ENCODE data around the gene SHISA7.

SHISA7 gene

GRCh38 chr19:55471266-55471665, 28.2 kb upstream of the SHISA7 start:
- ATAC-seq, result no peak
- TF ChIP-seq ISL1 (CRISPR knock-in tag; IDR thresholded peaks at IDR 0.05) (no peak), ARNTL (CRISPR knock-in tag; IDR thresholded peaks at IDR 0.05; ENCODE audit: borderline replicate concordance, low read depth) (no peak), CSDC2 (CRISPR knock-in tag; IDR thresholded peaks at IDR 0.05) (no peak), ZNF70 (CRISPR knock-in tag; IDR thresholded peaks at IDR 0.05) (no peak), ESRRG (CRISPR knock-in tag; IDR thresholded peaks at IDR 0.05) (no peak), GLIS3 (CRISPR knock-in tag; IDR thresholded peaks at IDR 0.05) (no peak), CREB5 (CRISPR knock-in tag; IDR thresholded peaks at IDR 0.05; ENCODE audit: low read depth) (no peak), ZFP30 (CRISPR knock-in tag; IDR thresholded peaks at IDR 0.05) (no peak), PPARA (CRISPR knock-in tag; IDR thresholded peaks at IDR 0.05; ENCODE audit: borderline replicate concordance) (no peak), ZNF8 (CRISPR knock-in tag; IDR thresholded peaks at IDR 0.05) (no peak), SNAI2 (CRISPR knock-in tag; IDR thresholded peaks at IDR 0.05) (no peak), RARB (CRISPR knock-in tag; IDR thresholded peaks at IDR 0.05) (no peak), OSR1 (CRISPR knock-in tag; IDR thresholded peaks at IDR 0.05) (no peak), TCF4 (CRISPR knock-in tag; IDR thresholded peaks at IDR 0.05; ENCODE audit: borderline replicate concordance) (no peak), ZNF565 (CRISPR knock-in tag; conservative IDR thresholded peaks at IDR 0.05; ENCODE audit: low read depth) (no peak), BACH2 (CRISPR knock-in tag; IDR thresholded peaks at IDR 0.05; ENCODE audit: borderline replicate concordance) (no peak)
- TF ChIP-seq, protein P1, sequence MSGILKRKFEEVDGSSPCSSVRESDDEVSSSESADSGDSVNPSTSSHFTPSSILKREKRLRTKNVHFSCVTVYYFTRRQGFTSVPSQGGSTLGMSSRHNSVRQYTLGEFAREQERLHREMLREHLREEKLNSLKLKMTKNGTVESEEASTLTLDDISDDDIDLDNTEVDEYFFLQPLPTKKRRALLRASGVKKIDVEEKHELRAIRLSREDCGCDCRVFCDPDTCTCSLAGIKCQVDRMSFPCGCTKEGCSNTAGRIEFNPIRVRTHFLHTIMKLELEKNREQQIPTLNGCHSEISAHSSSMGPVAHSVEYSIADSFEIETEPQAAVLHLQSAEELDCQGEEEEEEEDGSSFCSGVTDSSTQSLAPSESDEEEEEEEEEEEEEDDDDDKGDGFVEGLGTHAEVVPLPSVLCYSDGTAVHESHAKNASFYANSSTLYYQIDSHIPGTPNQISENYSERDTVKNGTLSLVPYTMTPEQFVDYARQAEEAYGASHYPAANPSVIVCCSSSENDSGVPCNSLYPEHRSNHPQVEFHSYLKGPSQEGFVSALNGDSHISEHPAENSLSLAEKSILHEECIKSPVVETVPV (CRISPR knock-in tag; IDR thresholded peaks at IDR 0.05), result no peak
- TF ChIP-seq, protein P2, sequence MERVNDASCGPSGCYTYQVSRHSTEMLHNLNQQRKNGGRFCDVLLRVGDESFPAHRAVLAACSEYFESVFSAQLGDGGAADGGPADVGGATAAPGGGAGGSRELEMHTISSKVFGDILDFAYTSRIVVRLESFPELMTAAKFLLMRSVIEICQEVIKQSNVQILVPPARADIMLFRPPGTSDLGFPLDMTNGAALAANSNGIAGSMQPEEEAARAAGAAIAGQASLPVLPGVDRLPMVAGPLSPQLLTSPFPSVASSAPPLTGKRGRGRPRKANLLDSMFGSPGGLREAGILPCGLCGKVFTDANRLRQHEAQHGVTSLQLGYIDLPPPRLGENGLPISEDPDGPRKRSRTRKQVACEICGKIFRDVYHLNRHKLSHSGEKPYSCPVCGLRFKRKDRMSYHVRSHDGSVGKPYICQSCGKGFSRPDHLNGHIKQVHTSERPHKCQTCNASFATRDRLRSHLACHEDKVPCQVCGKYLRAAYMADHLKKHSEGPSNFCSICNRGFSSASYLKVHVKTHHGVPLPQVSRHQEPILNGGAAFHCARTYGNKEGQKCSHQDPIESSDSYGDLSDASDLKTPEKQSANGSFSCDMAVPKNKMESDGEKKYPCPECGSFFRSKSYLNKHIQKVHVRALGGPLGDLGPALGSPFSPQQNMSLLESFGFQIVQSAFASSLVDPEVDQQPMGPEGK (CRISPR knock-in tag; IDR thresholded peaks at IDR 0.05; ENCODE audit: borderline replicate concordance), result no peak
- TF ChIP-seq, protein P3, sequence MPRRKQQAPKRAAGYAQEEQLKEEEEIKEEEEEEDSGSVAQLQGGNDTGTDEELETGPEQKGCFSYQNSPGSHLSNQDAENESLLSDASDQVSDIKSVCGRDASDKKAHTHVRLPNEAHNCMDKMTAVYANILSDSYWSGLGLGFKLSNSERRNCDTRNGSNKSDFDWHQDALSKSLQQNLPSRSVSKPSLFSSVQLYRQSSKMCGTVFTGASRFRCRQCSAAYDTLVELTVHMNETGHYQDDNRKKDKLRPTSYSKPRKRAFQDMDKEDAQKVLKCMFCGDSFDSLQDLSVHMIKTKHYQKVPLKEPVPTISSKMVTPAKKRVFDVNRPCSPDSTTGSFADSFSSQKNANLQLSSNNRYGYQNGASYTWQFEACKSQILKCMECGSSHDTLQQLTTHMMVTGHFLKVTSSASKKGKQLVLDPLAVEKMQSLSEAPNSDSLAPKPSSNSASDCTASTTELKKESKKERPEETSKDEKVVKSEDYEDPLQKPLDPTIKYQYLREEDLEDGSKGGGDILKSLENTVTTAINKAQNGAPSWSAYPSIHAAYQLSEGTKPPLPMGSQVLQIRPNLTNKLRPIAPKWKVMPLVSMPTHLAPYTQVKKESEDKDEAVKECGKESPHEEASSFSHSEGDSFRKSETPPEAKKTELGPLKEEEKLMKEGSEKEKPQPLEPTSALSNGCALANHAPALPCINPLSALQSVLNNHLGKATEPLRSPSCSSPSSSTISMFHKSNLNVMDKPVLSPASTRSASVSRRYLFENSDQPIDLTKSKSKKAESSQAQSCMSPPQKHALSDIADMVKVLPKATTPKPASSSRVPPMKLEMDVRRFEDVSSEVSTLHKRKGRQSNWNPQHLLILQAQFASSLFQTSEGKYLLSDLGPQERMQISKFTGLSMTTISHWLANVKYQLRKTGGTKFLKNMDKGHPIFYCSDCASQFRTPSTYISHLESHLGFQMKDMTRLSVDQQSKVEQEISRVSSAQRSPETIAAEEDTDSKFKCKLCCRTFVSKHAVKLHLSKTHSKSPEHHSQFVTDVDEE (CRISPR knock-in tag; IDR thresholded peaks at IDR 0.05), result no peak

GRCh38 chr19:55468054-55468393, 24.9 kb upstream of the SHISA7 start:
- no peak for ATAC-seq
- TF ChIP-seq, protein P3 (CRISPR knock-in tag; IDR thresholded peaks at IDR 0.05), result no peak
- no peak for TF ChIP-seq TCF4 (CRISPR knock-in tag; IDR thresholded peaks at IDR 0.05; ENCODE audit: borderline replicate concordance)
- no peak for TF ChIP-seq GLIS3 (CRISPR knock-in tag; IDR thresholded peaks at IDR 0.05)
- TF ChIP-seq ARNTL (CRISPR knock-in tag; IDR thresholded peaks at IDR 0.05; ENCODE audit: borderline replicate concordance, low read depth), result no peak
- TF ChIP-seq TOX (CRISPR knock-in tag; IDR thresholded peaks at IDR 0.05; ENCODE audit: borderline replicate concordance), result no peak
- no peak for TF ChIP-seq ZNF565 (CRISPR knock-in tag; conservative IDR thresholded peaks at IDR 0.05; ENCODE audit: low read depth)
- no peak for TF ChIP-seq ZC3H10 (CRISPR knock-in tag; IDR thresholded peaks at IDR 0.05)
- TF ChIP-seq BACH2 (CRISPR knock-in tag; IDR thresholded peaks at IDR 0.05; ENCODE audit: borderline replicate concordance), result no peak
- TF ChIP-seq CREB5 (CRISPR knock-in tag; IDR thresholded peaks at IDR 0.05; ENCODE audit: low read depth), result no peak
- TF ChIP-seq SNAI2 (CRISPR knock-in tag; IDR thresholded peaks at IDR 0.05), result no peak
- TF ChIP-seq, protein P2 (CRISPR knock-in tag; IDR thresholded peaks at IDR 0.05; ENCODE audit: borderline replicate concordance), result no peak
- TF ChIP-seq RARB (CRISPR knock-in tag; IDR thresholded peaks at IDR 0.05), result no peak
